HG03354 (cell line): ENCODE measurements around the gene TNIK.
"Not testable (repeated sequence)": the region's sequence is repeated elsewhere in the genome, so short reads cannot be mapped to it uniquely, and the experiment has no call there.

Source experiments
- ATAC-seq: cut with Tn5 transposase; IDR thresholded peaks from one replicate; pipeline ENCODE4 v1.9.1; 2021; ENCODE audit warnings: mild to moderate bottlenecking; ENCODE audit not compliant: unreplicated experiment, poor library complexity, severe bottlenecking

Gene TNIK

GRCh38 chr3:171133796-171134569, 326.2 kb downstream of the TNIK start:
- ATAC-seq: no peak

GRCh38 chr3:171133337-171133736, 326.9 kb downstream of the TNIK start:
- ATAC-seq: no peak

- ATAC-seq: no peak
Observed at GRCh38 chr3:171132873-171133272, 327.3 kb downstream of the TNIK start.

GRCh38 chr3:171129827-171130226, 330.4 kb downstream of the TNIK start:
- ATAC-seq: no peak

GRCh38 chr3:171127611-171128010, 332.6 kb downstream of the TNIK start:
- no peak for ATAC-seq

GRCh38 chr3:171126478-171127209, 333.6 kb downstream of the TNIK start:
- ATAC-seq: no peak

GRCh38 chr3:171125010-171125409, 335.2 kb downstream of the TNIK start:
- no peak for ATAC-seq

- ATAC-seq: no peak
Observed at GRCh38 chr3:171123915-171124314, 336.3 kb downstream of the TNIK start.

- no peak for ATAC-seq
Observed at GRCh38 chr3:171122861-171123260, 337.3 kb downstream of the TNIK start.

- no peak for ATAC-seq
Observed at GRCh38 chr3:171122240-171122639, 338.0 kb downstream of the TNIK start.

GRCh38 chr3:171121801-171122200, 338.4 kb downstream of the TNIK start:
- no peak for ATAC-seq

- not testable (repeated sequence) for ATAC-seq
Observed at GRCh38 chr3:171119402-171119801, 340.8 kb downstream of the TNIK start.

- not testable (repeated sequence) for ATAC-seq
Observed at GRCh38 chr3:171118993-171119392, 341.2 kb downstream of the TNIK start.

GRCh38 chr3:171116824-171117395, 343.3 kb downstream of the TNIK start:
- ATAC-seq: no peak

GRCh38 chr3:171116365-171116764, 343.8 kb downstream of the TNIK start:
- no peak for ATAC-seq

GRCh38 chr3:171115667-171116066, 344.5 kb downstream of the TNIK start:
- ATAC-seq: no peak

- ATAC-seq: no peak
Observed at GRCh38 chr3:171113716-171114115, 346.5 kb downstream of the TNIK start.

GRCh38 chr3:171110715-171111114, 349.5 kb downstream of the TNIK start:
- ATAC-seq: no peak

GRCh38 chr3:171108066-171108465, 352.1 kb downstream of the TNIK start:
- no peak for ATAC-seq

GRCh38 chr3:171103185-171103584, 357.0 kb downstream of the TNIK start:
- ATAC-seq: no peak
